Thyroid gland (tissue), 4 donors: Measurements from ENCODE around the gene RSPH4A.

ENCODE experiments used
- POLR2A ChIP-seq, 2 donors: fragments of 450-650 bp; IDR thresholded peaks; one replicate each; pipeline ENCODE4 v1.6.1; 2017; ENCODE audit warnings: antibody characterized with exemption in 2 of 2, mild to moderate bottlenecking in 2 of 2, moderate library complexity in 1 of 2
- TF ChIP-seq, protein P1 (sequence below), 6 experiments: fragments of 200-600 bp in 3 of 6; fragments of 450-650 bp in 3 of 6; sonication (generic) in 3 of 6; IDR thresholded peaks; one replicate each; pipeline ENCODE4 v1.5.1; 2016 to 2019; ENCODE audit warnings: antibody characterized with exemption in 6 of 6, mild to moderate bottlenecking in 2 of 6, inconsistent platforms in 1 of 6, moderate library complexity in 1 of 6

DNA sequence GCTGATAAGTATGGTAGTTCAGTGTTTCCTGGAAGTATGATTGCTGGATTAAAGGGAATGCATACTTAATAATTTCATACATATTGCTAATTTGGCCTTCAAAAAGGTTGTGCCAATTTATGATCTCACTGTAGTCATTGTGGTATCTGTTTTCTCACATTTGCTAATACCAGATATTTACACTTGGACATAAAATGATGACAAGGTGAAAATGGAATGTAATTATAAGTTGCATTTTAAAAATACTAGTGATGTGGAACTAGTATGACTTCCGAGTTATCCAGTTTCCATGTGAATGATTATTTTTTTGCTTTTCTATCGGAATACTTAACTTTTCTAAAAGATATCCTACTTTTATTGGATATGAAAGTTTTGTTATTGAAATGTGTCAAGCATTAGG is 29.5 kb upstream of the RSPH4A start:
- TF ChIP-seq POLR2A (IDR thresholded peaks at IDR 0.05), result no peak
- TF ChIP-seq, protein P1, sequence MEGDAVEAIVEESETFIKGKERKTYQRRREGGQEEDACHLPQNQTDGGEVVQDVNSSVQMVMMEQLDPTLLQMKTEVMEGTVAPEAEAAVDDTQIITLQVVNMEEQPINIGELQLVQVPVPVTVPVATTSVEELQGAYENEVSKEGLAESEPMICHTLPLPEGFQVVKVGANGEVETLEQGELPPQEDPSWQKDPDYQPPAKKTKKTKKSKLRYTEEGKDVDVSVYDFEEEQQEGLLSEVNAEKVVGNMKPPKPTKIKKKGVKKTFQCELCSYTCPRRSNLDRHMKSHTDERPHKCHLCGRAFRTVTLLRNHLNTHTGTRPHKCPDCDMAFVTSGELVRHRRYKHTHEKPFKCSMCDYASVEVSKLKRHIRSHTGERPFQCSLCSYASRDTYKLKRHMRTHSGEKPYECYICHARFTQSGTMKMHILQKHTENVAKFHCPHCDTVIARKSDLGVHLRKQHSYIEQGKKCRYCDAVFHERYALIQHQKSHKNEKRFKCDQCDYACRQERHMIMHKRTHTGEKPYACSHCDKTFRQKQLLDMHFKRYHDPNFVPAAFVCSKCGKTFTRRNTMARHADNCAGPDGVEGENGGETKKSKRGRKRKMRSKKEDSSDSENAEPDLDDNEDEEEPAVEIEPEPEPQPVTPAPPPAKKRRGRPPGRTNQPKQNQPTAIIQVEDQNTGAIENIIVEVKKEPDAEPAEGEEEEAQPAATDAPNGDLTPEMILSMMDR (IDR thresholded peaks at IDR 0.05), result no peak
